NCI-H128 (cell line): ENCODE measurements around the gene WBP2.

Experiments
- DNase-seq: peaks from one replicate; lab custom pipeline; 2025; ENCODE audit not compliant: unreplicated experiment; lab: John Stamatoyannopoulos, UW

WBP2 gene

DNA sequence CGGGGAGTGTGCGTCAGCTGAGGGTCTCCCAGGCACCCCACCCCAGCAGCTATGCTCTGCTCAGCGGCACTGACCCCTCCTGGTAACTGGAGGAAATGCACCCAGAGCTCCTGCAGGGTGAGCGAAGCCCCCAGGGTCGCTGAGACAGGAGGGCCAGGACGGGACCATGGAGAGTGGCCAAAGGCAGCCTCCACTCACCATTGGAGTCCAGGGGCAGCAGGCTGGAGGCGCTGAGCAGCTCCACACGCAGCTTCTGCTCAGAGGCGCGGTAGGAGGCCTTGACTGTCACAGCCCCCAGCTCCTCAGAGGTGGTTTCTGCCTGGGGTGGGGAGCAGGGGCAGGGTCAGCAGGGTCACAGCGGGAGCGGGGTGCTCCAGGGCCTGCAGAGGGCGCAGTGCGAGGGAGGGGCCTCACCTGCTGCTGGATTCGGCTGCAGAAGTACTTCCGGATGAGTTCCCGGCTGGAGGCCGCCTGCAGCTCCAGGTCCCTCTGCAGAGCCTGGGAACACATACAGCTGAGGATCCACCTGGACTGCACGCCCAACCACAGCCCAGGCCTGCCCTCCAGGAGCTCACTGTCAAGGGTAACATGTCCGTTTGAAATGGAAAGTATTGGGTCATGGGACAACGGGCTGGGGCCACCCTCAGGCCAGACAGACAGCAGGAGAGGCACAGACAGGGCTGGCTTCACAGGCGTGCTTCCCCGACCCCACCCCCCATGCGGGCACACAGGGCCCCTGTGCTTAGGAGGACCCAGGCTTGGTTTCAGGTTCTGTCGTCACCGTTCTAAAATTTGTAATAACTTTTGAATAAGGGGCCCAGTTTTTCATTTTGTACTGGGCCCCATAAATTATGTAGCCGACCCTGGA is 24.7 kb downstream of the WBP2 start:
- DNase-seq: no peak

- no peak for DNase-seq
These were observed 25.4 kb downstream of the WBP2 start for GRCh38 chr17:75829747-75830146.

DNA sequence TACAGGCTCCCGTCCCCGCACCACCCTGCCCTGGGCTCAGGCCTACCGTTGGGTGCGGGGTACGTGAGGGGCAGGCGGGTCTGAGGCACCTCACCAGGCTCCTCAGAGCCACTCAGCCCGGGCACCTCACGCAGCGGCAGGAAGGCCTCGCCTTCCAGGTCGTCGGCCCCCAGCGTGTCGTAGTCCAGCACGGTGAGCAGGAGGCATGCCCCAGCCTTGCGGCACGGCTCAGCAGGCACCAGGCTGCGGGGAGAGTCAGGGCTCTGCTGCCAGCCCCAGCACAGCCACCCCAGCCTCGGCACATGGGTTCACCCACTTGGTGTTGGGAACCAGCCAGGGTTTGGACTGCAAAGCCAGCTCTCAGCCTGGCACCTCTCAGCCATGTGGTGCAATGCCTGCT is 26.4 kb downstream of the WBP2 start:
- no peak for DNase-seq

GRCh38 chr17:75828076-75828400 is 27.1 kb downstream of the WBP2 start:
- no peak for DNase-seq

- peak; percentile 25 for DNase-seq
These were observed 27.6 kb downstream of the WBP2 start for GRCh38 chr17:75827308-75828075.

DNA sequence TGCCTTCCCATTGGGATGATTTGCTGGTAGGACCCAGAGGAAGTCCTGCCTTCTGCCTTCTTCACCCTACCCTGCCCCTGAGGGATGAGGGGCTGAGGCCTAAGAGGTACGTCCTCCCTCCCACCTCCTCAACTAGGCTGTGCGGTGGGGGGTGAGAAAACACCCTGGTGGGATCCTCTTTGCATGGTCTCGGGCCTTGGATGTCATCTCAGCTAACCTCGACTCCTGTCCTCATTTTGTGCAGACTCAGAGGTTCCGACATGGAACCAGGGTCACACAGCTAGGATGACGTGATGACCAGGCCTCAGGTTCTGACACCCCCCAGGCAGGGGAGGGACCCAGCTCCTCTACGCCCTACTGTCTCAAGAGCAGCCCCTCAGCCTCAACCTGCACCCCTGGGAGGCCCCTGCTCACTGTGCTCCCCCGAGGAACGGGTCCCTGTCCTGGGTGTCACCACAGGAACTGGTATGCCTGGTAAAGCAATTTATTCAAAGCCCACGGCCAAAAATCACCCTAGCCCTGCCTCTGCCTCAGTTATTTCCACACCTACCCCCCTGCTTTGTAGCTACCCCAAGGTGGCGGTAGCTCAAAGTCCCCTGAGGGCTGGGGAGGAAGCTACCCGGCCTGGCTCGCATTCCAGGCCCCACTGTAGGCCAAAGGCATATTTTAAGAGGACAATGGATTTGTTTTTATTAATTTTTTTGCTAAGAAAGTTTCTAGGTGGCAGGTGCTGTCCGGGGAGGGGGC is 28.4 kb downstream of the WBP2 start:
- DNase-seq: no peak

GRCh38 chr17:75825748-75826370 is 29.3 kb downstream of the WBP2 start:
- no peak for DNase-seq

- no peak for DNase-seq
These were observed 30.0 kb downstream of the WBP2 start for GRCh38 chr17:75825149-75825552.

- DNase-seq: no peak
These were observed 30.5 kb downstream of the WBP2 start for GRCh38 chr17:75824666-75825065.

- no peak for DNase-seq
These were observed 31.0 kb downstream of the WBP2 start for GRCh38 chr17:75824050-75824552.

- no peak for DNase-seq
These were observed 31.7 kb downstream of the WBP2 start for GRCh38 chr17:75823257-75824041.

DNA sequence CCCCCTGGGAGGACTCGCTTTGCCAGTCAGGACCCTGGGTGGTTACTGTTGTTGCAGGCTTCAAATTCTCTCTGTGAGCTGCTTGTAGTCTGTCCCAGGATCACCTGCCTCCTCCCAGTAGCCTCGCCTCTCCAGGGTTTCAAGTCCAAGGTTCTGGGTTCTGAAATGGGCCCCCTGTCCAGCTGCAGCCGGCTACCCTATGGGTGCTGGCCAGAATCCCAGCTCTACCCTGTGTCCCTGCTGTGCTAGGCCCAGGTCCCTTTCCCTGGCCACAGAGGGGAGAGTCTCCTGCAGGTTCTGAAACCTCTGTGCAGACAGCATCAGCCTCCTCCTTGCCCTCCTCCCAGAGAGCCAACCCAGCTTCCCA is 32.4 kb downstream of the WBP2 start:
- no peak for DNase-seq

- DNase-seq: no peak
These were observed 32.9 kb downstream of the WBP2 start for GRCh38 chr17:75822119-75822799.

DNA sequence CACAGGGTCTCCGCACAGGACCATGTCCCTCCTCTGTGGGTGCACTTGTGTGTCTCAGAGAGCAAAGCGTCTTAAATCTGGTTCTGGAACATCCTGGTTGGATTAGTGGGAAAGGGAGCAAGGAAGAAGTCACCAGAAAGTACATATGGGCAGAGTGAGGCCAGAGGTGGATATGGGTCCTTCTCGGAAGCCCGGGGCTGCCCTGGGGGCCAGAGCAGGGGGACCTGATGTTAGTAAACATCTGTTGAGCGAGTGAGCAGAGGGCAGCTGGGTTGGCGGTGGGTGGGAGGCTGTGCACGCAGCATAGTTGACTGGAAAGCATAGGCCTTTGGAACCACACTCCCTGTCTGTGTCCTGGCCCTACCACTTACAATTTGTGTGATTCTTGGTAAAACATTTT is 33.6 kb downstream of the WBP2 start:
- no peak for DNase-seq

DNA sequence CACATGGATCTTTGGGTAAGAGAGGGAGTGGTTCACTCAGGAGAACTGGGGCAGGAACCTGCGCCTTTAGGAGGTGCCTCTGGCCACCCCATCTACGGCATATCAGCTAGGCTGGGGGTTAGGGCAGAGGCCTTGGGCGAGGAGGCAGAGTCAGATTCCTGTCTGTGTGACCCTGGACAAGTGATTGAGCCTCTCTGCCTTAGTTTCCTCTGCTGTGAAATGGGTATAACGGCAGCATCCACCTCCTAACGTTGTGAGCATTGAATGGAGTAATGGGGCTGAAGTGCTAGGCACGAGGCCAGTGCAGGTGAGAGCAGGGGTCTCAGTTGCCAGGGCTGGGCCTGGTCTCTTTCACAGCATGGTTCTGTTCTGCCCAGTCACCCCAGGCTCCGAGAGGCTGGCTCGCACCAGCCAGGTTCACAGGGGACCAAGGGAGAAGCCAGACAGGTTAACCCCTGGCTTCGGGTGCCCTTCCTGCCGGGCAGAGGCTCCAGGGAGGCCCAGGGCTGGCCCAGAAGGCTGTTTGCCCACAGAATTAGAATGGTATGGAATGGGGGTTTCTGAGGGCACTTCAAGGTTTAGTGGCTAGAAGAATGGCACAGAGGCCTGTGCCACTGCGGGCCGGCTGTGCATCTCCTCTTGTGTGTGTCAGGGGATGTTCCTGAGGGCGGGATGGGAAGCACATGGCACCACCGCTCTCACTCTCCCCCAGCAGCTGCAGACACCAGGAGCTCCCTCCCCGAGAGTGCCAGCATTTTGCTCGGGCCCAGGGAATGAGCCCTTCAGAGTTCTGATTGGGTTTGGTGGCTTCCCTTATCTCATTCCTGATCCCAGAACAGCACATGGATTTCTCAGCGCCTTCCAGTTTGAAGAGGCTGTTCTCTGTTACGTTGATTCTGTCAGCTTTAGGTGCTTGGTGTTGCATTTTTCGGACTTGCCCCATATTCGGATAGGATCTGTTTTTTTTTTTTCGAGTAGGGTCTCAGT is 34.7 kb downstream of the WBP2 start:
- no peak for DNase-seq

DNA sequence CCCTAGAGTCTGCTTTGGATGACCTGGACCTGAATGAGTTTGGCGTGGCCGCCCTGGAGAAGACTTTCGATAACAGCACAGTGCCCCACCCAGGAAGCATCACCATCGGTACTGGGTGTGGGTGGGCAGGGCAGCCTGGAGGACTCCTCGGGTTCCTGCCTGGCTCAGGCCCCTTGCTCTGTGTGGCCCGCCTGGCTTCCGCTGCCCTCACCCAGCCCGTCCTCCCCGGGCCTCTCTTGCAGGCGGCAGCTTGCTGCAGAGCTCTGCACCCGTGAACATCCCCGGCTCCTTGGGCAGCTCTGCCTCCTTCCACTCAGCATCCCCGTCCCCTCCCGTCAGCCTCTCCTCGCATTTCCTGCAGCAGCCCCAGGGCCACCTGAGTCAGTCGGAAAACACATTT is 35.5 kb downstream of the WBP2 start:
- DNase-seq: no peak

GRCh38 chr17:75819116-75819515 is 36.0 kb downstream of the WBP2 start:
- DNase-seq: no peak

- DNase-seq: no peak
These were observed 36.7 kb downstream of the WBP2 start for GRCh38 chr17:75818326-75818885.
